HG02759 (cell line): ENCODE results near the gene MBOAT1.
"Not testable (repeated sequence)": the region's sequence is repeated elsewhere in the genome, so short reads cannot be mapped to it uniquely, and the experiment has no call there.

Source experiments
- ATAC-seq: cut with Tn5 transposase; IDR thresholded peaks from one replicate; pipeline ENCODE4 v1.9.1; 2021; ENCODE audit warnings: mild to moderate bottlenecking, moderate library complexity; ENCODE audit not compliant: unreplicated experiment

MBOAT1 gene

GRCh38 chr6:20173833-20174792 is 38.2 kb downstream of the MBOAT1 start:
- ATAC-seq: peak; percentile 73

DNA sequence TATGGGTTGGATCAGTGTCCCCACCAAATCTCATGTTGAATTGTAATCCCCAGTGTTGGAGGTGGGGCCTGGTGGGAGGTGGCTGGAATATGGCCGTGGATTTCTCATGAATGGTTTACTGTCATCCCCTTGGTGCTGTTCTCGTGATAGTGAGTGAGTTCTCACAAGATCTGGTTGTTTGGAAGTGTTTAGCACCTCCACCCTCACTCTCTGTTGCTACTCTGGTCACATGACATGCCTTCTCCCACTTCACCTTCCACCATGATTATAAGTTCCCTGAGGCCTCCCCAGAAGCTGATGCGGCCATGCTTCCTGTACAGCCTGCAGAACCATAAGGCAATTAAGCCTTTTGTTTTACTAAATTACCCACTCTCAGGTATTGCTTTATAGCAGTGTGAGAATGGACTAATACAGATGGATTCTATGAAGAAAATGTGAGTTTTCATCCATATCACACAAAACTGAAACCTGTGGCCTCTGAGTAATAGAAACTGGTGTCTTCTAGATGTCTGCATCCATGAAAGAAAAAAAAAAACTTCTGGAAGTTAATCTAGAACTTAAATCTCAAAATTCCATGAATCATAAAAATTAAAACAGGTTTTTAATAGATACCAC is 39.3 kb downstream of the MBOAT1 start:
- no peak for ATAC-seq

GRCh38 chr6:20170455-20171148 is 41.7 kb downstream of the MBOAT1 start:
- no peak for ATAC-seq

DNA sequence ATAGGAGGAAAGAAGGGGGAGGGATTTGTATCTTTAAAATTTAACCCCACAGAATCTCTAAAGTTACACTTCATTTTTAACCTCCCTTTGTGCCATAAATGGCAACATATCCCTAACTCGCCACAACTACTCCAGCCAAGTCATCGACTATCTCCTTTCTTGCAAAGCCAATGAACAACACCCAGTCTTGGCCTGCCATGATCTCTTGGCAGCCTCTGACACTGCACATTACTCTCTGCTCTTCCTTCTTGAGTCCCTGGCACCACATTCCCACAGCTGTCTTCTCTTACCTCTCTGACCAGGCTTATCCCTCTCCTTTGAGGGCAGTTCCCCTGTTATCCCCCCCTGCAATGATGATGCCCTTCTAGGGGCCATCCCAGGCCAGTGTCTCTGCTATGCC is 42.5 kb downstream of the MBOAT1 start:
- ATAC-seq: no peak

GRCh38 chr6:20169119-20169557 is 43.1 kb downstream of the MBOAT1 start:
- no peak for ATAC-seq

- ATAC-seq: no peak
Measured at GRCh38 chr6:20168690-20169089, 43.6 kb downstream of the MBOAT1 start.

DNA sequence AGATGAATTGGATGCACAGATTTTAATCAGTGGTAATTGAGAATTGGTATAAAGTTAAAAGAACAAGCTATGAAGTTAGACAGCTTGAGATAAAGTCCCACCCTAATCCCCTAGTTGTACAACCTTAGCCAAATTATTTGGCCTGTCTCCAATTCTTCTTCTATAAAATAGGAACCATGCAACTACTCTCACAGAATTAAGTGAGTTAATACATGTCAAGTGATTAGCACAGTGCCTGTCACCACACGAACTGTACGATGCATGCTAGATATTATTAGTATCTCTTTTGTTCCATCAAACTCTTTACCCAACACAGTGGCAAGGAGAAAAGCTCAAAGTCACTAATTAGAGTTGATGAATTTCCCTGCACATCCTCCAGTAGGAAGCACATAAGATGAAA is 44.7 kb downstream of the MBOAT1 start:
- ATAC-seq: no peak

- ATAC-seq: no peak
Measured at GRCh38 chr6:20166210-20166609, 46.1 kb downstream of the MBOAT1 start.

DNA sequence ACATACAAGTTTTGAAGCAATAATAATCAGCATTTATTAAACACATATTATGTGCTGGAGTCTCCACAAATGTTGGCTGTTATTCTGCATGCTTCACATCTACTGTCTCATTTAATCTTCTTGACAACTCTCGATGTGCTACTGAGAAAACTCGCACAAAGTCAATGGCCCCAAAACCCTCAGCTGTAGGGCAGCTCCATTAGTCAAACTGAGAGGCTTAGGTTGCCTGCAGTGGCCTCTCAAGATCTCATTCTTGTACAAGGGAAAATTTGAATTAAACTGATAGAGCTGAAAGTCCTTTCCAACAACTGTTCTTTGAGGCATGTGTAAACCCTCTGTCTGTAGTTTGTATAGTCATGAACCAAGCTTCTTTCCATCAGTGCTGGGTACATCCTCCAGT is 49.8 kb downstream of the MBOAT1 start:
- no peak for ATAC-seq

DNA sequence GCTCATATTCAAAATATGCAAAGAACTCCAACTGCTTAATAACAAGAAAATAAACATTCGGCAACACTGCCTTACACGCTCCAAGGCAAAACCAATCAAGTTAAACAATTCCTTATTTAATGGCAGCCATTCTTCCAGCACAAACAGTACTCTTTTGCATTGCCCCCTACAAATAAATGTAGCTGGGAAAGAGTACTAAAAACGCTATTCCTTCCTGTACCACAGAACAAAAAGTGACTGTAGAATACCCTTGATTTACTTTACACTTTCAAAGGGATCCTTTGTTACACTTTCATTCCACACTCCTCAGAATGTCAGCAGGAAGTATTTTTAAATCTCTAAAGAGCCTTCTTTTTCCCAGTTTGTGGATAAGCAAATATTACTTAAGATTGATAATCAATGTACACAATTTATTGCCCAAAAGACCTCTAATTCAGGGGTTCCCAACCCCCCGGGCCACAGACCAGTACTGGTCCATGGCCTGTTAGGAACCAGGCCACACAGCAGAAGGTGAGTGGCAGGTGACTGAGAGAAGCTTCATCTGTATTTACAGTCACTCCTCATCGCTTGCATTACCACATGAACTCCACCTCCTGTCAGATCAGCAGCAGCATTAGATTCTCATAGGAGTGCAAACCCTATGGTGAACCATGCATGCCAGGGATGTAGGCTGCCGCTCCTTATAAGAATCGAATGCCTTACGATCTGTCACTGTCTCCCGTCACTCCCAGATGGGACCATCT is 51.6 kb downstream of the MBOAT1 start:
- ATAC-seq: no peak

DNA sequence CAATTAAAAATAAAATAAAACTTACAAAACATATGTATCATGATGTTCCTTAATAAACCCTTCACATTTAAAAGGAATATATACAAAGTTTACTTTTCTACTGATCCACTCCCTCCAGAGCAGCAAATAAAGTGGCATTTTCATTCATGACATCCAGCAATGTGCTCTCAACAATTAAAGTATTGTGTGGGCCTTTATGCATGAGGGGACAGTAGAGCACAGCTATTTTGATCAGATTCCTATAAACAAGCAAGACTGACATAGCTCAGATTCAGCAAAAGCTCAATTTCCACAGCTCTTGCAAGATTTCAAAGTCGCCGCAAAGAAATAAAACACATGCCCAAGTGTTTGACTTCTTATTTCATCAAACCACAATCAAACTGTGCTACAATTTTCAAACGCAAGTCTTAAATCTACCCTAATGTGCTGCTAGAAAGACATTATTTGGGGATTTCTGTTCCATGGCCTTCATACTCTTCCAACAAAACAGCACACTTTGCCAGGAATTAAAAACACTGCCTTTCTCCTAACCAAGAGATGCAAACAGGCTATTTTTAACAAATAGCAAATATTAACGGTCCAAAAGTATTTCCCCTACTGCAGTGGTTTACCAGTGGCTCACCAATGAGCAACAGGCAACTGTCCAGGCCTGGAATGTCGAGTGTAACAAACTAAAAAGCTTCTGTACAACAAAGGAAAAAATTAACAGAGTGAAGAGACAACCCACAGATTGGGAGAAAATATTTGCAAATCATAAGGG is 52.3 kb downstream of the MBOAT1 start:
- ATAC-seq: no peak

GRCh38 chr6:20159098-20159497 is 53.2 kb downstream of the MBOAT1 start:
- no peak for ATAC-seq

- ATAC-seq: no peak
Measured at GRCh38 chr6:20158676-20159075, 53.6 kb downstream of the MBOAT1 start.

GRCh38 chr6:20156824-20157223 is 55.4 kb downstream of the MBOAT1 start:
- no peak for ATAC-seq

DNA sequence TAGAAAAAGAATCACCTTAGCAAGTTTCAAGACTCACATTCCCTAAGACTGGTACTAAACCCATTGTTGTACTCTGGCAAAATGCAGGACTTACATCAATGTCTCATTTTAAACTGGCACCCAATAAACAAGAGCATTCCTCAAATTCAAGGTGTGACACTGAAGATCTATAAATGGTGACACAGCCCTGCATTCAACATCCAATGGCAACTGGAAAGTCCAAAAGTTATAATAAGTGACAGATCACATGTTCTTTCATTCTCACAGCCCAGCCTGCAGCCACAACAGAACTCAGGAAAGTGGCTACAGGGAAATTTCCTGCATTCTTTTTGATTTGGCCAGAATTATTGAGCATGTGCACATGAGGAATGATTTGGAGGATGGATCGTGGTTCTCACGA is 57.5 kb downstream of the MBOAT1 start:
- ATAC-seq: no peak

DNA sequence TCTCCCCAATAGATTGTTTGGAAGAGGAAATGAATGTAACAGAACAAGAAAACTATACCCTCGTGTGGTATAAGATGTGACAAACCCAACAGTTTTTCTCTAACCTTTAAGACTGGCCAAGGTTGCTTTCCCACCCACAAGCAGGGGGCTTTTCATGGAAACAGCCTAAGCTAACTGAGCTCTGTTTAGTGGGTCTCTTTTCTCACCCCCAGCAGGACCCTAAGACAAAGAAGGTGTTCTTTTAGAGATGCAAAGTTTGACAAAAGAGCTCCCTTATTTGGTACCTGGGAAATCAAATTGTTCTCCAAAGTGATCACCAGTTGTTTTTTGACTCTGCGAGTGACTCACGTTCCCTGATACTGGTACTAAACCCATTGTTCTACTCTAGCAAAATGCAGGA is 59.1 kb downstream of the MBOAT1 start:
- no peak for ATAC-seq

DNA sequence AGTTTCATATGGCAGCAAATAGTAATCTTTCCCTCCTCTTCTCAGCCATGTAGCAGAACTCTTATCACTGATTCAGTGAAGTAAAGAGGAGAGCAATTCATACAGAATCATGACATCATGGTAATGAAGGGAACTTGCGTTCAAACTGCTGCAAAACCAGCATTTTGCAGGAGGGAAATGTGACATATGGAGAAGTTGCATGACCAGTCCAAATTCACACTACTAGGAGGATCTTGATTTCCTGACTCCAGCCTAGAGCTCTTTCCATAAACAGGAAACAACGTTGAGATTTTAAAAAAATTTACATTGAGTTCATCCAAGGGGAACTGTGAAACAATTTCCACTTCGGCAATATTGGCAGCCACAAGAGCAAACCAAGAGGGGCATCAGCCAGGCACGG is 63.8 kb downstream of the MBOAT1 start:
- ATAC-seq: no peak

GRCh38 chr6:20147469-20147868 is 64.8 kb downstream of the MBOAT1 start:
- no peak for ATAC-seq

DNA sequence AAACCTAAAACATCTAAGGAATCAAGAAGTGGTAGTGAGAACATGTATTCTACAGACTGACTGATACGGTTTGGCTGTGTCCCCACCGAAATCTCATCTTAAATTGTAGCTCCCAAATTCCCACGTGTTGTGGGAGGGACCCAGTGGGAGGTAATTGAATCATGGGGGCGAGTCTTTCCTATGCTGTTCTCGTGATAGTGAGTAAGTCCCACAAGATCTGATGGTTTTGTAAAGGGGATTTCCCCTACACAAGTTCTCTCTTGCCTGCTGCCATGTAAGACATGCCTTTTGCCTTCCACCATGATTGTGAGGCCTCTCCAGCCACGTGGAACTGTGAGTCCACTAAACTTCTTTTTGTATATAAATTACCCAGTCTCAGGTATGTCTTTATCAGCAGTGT is 65.4 kb downstream of the MBOAT1 start:
- not testable (repeated sequence) for ATAC-seq

GRCh38 chr6:20146291-20146690 is 66.0 kb downstream of the MBOAT1 start:
- no peak for ATAC-seq
